Trophoblast cell (in vitro differentiated cells and primary cell): ENCODE measurements around the gene BTBD7.

Source experiments
- DNase-seq, 2 donors: peaks; one replicate each; pipeline ENCODE4 v3.0.0-alpha.2; 2016
- H2AFZ ChIP-seq: 2 replicates; pipeline ENCODE4 v1.6.1; 2013; ENCODE audit warnings: low read length, moderate library complexity, mild to moderate bottlenecking; ENCODE audit not compliant: insufficient read depth, poor library complexity
- H2AK5ac ChIP-seq: 2 replicates; pipeline ENCODE4 v1.6.1; 2013; ENCODE audit warnings: mild to moderate bottlenecking, low read length
- H2BK120ac ChIP-seq: 2 replicates; pipeline ENCODE4 v1.6.1; 2013; ENCODE audit warnings: low read length, mild to moderate bottlenecking, moderate library complexity; ENCODE audit not compliant: insufficient read depth, poor library complexity
- H2BK12ac ChIP-seq: 2 replicates; pipeline ENCODE4 v1.6.1; 2013; ENCODE audit warnings: mild to moderate bottlenecking, low read length, moderate library complexity
- H2BK5ac ChIP-seq: 2 replicates; pipeline ENCODE4 v1.6.1; 2013; ENCODE audit warnings: low read length, low read depth, moderate library complexity, mild to moderate bottlenecking; ENCODE audit not compliant: poor library complexity
- H3K14ac ChIP-seq: 2 replicates; pipeline ENCODE4 v1.6.1; 2013; ENCODE audit warnings: mild to moderate bottlenecking, low read length
- H3K18ac ChIP-seq: 2 replicates; pipeline ENCODE4 v1.6.1; 2013; ENCODE audit warnings: mild to moderate bottlenecking, low read length
- H3K23ac ChIP-seq: 2 replicates; pipeline ENCODE4 v1.6.1; 2013; ENCODE audit warnings: low read length
- H3K27ac ChIP-seq: 2 replicates; pipeline ENCODE4 v1.5.1; 2013; ENCODE audit warnings: low read depth, mild to moderate bottlenecking, inconsistent platforms, low read length, moderate library complexity
- H3K27me3 ChIP-seq: 2 replicates; pipeline ENCODE4 v1.6.1; 2013; ENCODE audit warnings: inconsistent platforms, mild to moderate bottlenecking, low read length, moderate library complexity; ENCODE audit not compliant: insufficient read depth
- H3K36me3 ChIP-seq, 2 experiments: 1 replicate in 1 of 2; 2 replicates in 1 of 2; pipeline ENCODE4 v1.6.1; 2013; ENCODE audit warnings: low read length in 2 of 2, mild to moderate bottlenecking in 2 of 2, moderate library complexity in 1 of 2; ENCODE audit not compliant: insufficient read depth in 2 of 2, control insufficient read depth in 1 of 2
- H3K4ac ChIP-seq: 2 replicates; pipeline ENCODE4 v1.6.1; 2013; ENCODE audit warnings: low read depth, mild to moderate bottlenecking, low read length, moderate library complexity
- H3K4me1 ChIP-seq, 2 experiments: 1 replicate in 1 of 2; 2 replicates in 1 of 2; pipeline ENCODE4 v1.6.1; 2013; ENCODE audit warnings: low read length in 2 of 2, mild to moderate bottlenecking in 2 of 2, moderate library complexity in 1 of 2; ENCODE audit not compliant: insufficient read depth in 2 of 2, control insufficient read depth in 1 of 2
- H3K4me2 ChIP-seq: 2 replicates; pipeline ENCODE4 v1.6.1; 2013; ENCODE audit warnings: inconsistent platforms, mild to moderate bottlenecking, low read length, moderate library complexity
- H3K4me3 ChIP-seq: 2 replicates; pipeline ENCODE4 v1.5.1; 2013; ENCODE audit warnings: mild to moderate bottlenecking, low read depth, low read length, inconsistent platforms
- H3K79me1 ChIP-seq: one replicate; pipeline ENCODE4 v1.6.1; 2013; ENCODE audit warnings: low read length
- H3K79me2 ChIP-seq: 2 replicates; pipeline ENCODE4 v1.6.1; 2013; ENCODE audit warnings: low read length, mild to moderate bottlenecking; ENCODE audit not compliant: control insufficient read depth, insufficient read depth, poor library complexity
- H3K9ac ChIP-seq: 2 replicates; pipeline ENCODE4 v1.6.1; 2013; ENCODE audit warnings: mild to moderate bottlenecking, low read length
- H3K9me3 ChIP-seq: 2 replicates; pipeline ENCODE4 v1.6.1; 2013; ENCODE audit warnings: low read depth, mild to moderate bottlenecking, control low read depth, inconsistent platforms, low read length; ENCODE audit not compliant: insufficient read depth
- H4K12ac ChIP-seq: 2 replicates; pipeline ENCODE4 v1.6.1; 2013; ENCODE audit warnings: low read depth, mild to moderate bottlenecking, low read length, moderate library complexity
- H4K8ac ChIP-seq: 2 replicates; pipeline ENCODE4 v1.6.1; 2013; ENCODE audit warnings: low read depth, mild to moderate bottlenecking, low read length, moderate library complexity
- H4K91ac ChIP-seq: one replicate; pipeline ENCODE4 v1.6.1; 2013; ENCODE audit warnings: low read depth, mild to moderate bottlenecking, low read length, moderate library complexity
- WGBS: extraction: QIAGEN DNeasy Blood & Tissue Kit; methylation state at CpG from one replicate; pipeline ENCODE4 v1.1.7; 2013; ENCODE audit warnings: missing lambda C conversion rate; ENCODE audit not compliant: insufficient read length, insufficient coverage; ENCODE audit errors: extremely low coverage; 5-methylcytosine and 5-hydroxymethylcytosine counted together

Gene BTBD7

DNA sequence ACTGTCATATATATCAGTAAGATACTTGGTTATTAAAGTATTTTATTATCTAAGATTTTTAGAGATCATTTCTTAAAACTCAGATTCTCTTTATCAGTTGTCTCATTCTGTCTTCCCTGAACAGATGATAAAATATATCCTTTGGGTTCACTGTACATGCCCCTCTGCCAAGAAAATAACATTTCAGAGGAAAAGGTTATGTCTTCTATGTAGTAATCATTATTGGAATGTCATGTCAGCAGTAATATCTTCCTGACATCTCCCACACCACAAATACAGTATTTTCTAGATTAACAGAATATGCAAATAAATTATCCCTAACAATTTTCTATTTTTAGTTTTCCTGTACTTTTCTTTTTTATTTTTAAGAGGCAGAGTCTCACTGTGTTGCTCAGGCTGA lies 26.0 kb downstream of the BTBD7 start:
- Histone ChIP-seq H3K4me2 (no peak overlapping the region), H4K8ac (no peak overlapping the region), H3K4me3 (no peak overlapping the region), H4K91ac (no peak overlapping the region), H3K27ac (peak overlapping the region; percentile 12), H3K79me2 (peaks cover 5% of the 10 kb centered on the region), H2BK12ac (no peak overlapping the region), H3K9ac (no peak overlapping the region), H3K18ac (no peak overlapping the region), H4K12ac (no peak overlapping the region), H3K79me1 (peaks cover 18% of the 10 kb centered on the region), H2AK5ac (no peak overlapping the region), H3K14ac (no peak overlapping the region), H2AFZ (no peak overlapping the region), H2BK120ac (no peak overlapping the region), H3K4me1 (peaks cover 13 to 28% of the 10 kb centered on the region in 2 experiments), H3K36me3 (no peaks in the 10 kb centered on the region), H3K27me3 (no peaks in the 10 kb centered on the region), H3K4ac (no peak overlapping the region), H3K23ac (no peak overlapping the region), H2BK5ac (no peak overlapping the region), H3K9me3 (no peaks in the 10 kb centered on the region)
- DNase-seq: no peak

DNA sequence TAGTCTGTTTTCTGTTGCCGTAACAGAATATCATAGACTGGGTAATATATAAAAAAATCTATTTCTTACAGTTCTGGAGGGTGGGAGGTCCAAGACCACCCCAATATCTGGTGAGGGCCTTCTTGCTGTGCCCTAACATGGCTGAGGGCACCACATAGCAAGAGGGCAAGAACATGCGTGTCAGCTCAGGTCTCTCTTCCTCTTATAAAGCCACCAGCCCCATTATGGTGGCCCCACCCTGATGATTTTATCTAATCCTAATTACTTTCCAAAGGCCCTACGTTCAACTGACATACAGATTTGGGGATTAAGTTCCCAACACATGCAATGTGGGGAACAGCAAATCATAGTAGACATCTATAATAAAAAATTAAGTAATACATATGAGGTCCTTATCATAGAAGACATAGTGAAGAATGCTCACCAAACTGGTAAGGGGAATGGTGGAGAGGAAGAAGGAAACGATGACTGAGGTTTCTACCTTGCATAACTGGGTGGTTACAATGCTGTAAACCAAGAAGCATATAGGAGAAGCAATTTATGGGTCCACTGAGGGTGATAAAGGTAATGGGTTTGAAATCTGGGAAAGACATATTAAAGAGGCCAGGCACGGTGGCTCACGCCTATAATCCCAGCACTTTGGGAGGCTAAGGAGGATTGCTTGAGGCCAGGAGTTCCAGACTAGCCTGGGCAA lies 27.0 kb downstream of the BTBD7 start:
- H4K12ac ChIP-seq: no peak overlapping the region
- no peaks in the 10 kb centered on the region for H3K36me3 ChIP-seq
- H2AK5ac ChIP-seq: peak overlapping the region; percentile 95
- no peak overlapping the region for H3K4me2 ChIP-seq
- H3K27me3 ChIP-seq: no peaks in the 10 kb centered on the region
- peaks cover 6% of the 10 kb centered on the region for H3K79me2 ChIP-seq
- no peak overlapping the region for H3K9ac ChIP-seq
- DNase-seq: no peak
- no peak overlapping the region for H3K14ac ChIP-seq
- H4K91ac ChIP-seq: no peak overlapping the region
- H2AFZ ChIP-seq: no peak overlapping the region
- H3K9me3 ChIP-seq: no peaks in the 10 kb centered on the region
- no CpG with 5 or more reads among the region's 6 CpGs for WGBS
- peaks cover 24% of the 10 kb centered on the region for H3K79me1 ChIP-seq
- H3K23ac ChIP-seq: no peak overlapping the region
- no peak overlapping the region for H2BK5ac ChIP-seq
- no peak overlapping the region for H3K27ac ChIP-seq
- H3K4me1 ChIP-seq: peaks cover 17 to 31% of the 10 kb centered on the region in 2 experiments
- H3K4me3 ChIP-seq: no peak overlapping the region
- H3K18ac ChIP-seq: peak overlapping the region; percentile 91
- no peak overlapping the region for H4K8ac ChIP-seq
- H3K4ac ChIP-seq: peak overlapping the region; percentile 87
- H2BK120ac ChIP-seq: peak overlapping the region; percentile 54
- H2BK12ac ChIP-seq: peak overlapping the region; percentile 91

DNA sequence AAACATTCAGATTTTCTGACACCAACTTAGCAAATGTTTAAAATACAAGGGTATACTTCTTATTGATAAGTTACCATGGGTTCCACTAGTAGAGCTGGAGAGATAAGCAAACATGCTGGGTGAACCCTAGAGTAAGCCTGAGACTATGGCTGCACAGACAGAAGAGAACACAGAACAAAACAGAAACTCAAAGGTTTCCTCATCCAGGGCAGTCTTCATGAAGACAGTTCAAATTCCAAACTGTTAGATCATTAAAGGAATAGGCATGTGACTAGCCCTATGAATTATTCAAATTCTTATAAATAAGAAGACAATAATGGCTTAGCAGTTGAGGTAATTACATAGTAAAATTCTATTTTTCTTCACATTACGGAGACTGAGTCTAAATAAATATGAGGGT lies 28.1 kb downstream of the BTBD7 start:
- no peak overlapping the region for H4K91ac ChIP-seq
- WGBS: no CpG with 5 or more reads among the region's 1 CpG

DNA sequence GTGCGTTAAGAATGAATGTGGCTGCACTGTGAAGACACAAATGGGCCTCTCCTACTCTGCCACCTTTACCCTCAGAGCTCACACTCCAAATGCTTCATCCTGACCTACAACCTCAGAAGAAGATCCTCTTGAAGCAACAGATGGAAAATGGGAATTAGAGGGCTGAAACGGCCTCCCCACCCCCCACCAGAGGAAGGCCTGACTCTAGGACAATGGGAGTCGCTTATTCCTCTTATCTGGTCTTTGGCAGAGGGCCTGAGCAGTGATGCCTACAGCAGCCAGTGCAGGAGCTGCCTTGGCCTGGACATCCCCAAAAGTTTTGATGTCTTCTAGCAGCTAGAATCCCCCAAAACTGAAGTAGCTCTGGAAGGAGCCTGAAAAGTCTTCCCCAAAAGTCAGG lies 29.2 kb downstream of the BTBD7 start:
- WGBS: no CpG with 5 or more reads among the region's 3 CpGs
- H3K27me3 ChIP-seq: no peaks in the 10 kb centered on the region
- H3K27ac ChIP-seq: peak overlapping the region; percentile 99
- peak overlapping the region; percentile 86 for H4K91ac ChIP-seq
- H3K79me1 ChIP-seq: peaks cover 35% of the 10 kb centered on the region
- H3K23ac ChIP-seq: no peak overlapping the region
- peak overlapping the region; percentile 7 for H2AK5ac ChIP-seq
- no peaks in the 10 kb centered on the region for H3K36me3 ChIP-seq
- H2BK12ac ChIP-seq: peak overlapping the region; percentile 91
- no peak overlapping the region for H3K4me2 ChIP-seq
- H2BK5ac ChIP-seq: peak overlapping the region; percentile 35
- H3K79me2 ChIP-seq: peaks cover 9% of the 10 kb centered on the region
- peak overlapping the region; percentile 57 for H4K12ac ChIP-seq
- peaks cover 28 to 35% of the 10 kb centered on the region in 2 experiments for H3K4me1 ChIP-seq
- no peak overlapping the region for H4K8ac ChIP-seq
- H3K4me3 ChIP-seq: no peak overlapping the region
- no peak overlapping the region for H3K9ac ChIP-seq
- H3K4ac ChIP-seq: peak overlapping the region; percentile 92
- H3K9me3 ChIP-seq: no peaks in the 10 kb centered on the region
- H3K14ac ChIP-seq: peak overlapping the region; percentile 8
- DNase-seq: no peak
- no peak overlapping the region for H2AFZ ChIP-seq
- H3K18ac ChIP-seq: peak overlapping the region; percentile 8
- peak overlapping the region; percentile 81 for H2BK120ac ChIP-seq

More for the DNA sequence above, 28.1 kb downstream of the BTBD7 start:
- Histone ChIP-seq H3K18ac (no peak overlapping the region), H3K79me1 (peaks cover 31% of the 10 kb centered on the region), H2AFZ (no peak overlapping the region), H3K9ac (no peak overlapping the region), H3K4me2 (no peak overlapping the region), H3K79me2 (peaks cover 9% of the 10 kb centered on the region), H3K4me1 (peaks cover 22 to 35% of the 10 kb centered on the region in 2 experiments), H3K14ac (no peak overlapping the region), H2BK12ac (no peak overlapping the region), H3K23ac (no peak overlapping the region), H3K9me3 (no peaks in the 10 kb centered on the region), H4K8ac (no peak overlapping the region), H3K4me3 (no peak overlapping the region), H3K4ac (no peak overlapping the region), H4K12ac (no peak overlapping the region), H3K27me3 (no peaks in the 10 kb centered on the region), H3K36me3 (no peaks in the 10 kb centered on the region), H2AK5ac (no peak overlapping the region), H2BK5ac (no peak overlapping the region), H2BK120ac (no peak overlapping the region), H3K27ac (peak overlapping the region; percentile 49)
- peak in 1 of 2 donors; percentile 74 for DNase-seq
